ENCODE measurements around the gene MSANTD1. TPM values are rescaled to one million over a fixed set of nuclear protein-coding genes. Genes with fewer than 3 reads are reported as not detected.

MSANTD1 gene
- total RNA-seq, 1 experiment from 2014 or later: 0.04 TPM

DNA sequence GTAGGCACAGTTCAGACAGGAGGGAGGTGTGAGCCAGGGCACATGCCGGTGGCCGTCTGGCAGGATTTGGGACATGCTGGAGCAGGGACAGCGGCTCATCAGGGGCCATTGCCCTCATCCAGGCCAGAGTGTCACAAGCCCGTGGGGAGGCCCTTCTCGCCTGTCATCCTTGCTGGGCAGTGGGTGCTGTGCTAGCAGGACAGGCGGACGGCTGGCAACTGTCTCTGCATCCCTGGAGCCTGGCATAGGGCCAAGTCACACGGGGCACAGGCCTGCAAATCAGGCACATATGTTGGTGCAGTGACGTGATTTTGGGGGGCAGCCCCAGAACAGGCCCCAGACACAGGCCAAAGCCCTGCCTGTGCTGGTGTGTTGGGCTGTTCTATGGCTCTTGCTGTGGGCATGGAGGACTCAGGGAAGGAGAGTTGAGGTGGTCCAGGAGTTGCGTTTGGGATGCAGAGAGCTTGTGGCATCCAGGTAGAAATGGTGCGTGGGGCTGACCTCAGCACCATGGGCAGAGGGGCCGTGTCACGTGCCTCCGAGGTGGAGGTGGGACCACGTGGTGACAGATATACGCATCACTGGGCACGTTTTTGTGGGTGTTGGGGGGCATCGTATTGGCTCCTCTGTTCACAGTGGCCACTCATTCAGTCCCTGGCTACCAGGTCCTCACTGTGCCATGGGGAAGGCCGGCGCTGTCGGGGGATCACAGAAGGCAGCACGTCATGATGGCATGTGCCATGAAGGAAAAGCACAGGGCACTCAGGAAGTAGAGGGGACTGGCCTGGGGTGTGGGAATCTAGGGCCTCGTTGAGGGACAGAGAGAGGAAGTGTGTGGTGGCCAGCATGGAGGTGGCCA is 14.6 kb upstream of the MSANTD1 start:
- no peak for DNase-seq
- Histone ChIP-seq H3K27ac (no peak overlapping the region), H3K9me3 (replicated peaks) (no peaks in the 10 kb centered on the region), H3K36me3 (peaks cover 19% of the 10 kb centered on the region), H3K4me1 (no peaks in the 10 kb centered on the region), H3K27me3 (no peaks in the 10 kb centered on the region), H3K4me3 (no peak overlapping the region)

GRCh38 chr4:3235030-3235345 is 14.0 kb upstream of the MSANTD1 start:
- H3K4me3 ChIP-seq: no peak overlapping the region
- no peaks in the 10 kb centered on the region for H3K27me3 ChIP-seq
- H3K36me3 ChIP-seq: peaks cover 17% of the 10 kb centered on the region
- DNase-seq: no peak
- no peak overlapping the region for H3K27ac ChIP-seq
- no peaks in the 10 kb centered on the region for H3K4me1 ChIP-seq
- H3K9me3 ChIP-seq (replicated peaks): no peaks in the 10 kb centered on the region

- H3K36me3 ChIP-seq: peaks cover 20% of the 10 kb centered on the region
- no peaks in the 10 kb centered on the region for H3K9me3 ChIP-seq (replicated peaks)
- no peaks in the 10 kb centered on the region for H3K4me1 ChIP-seq
- no peak overlapping the region for H3K27ac ChIP-seq
- no peak for DNase-seq
- no peaks in the 10 kb centered on the region for H3K27me3 ChIP-seq
- H3K4me3 ChIP-seq: no peak overlapping the region
Observed at GRCh38 chr4:3235581-3235980, 13.4 kb upstream of the MSANTD1 start.

- peaks cover 20% of the 10 kb centered on the region for H3K36me3 ChIP-seq
- DNase-seq: no peak
- no peaks in the 10 kb centered on the region for H3K4me1 ChIP-seq
Observed at GRCh38 chr4:3236326-3236878, 12.6 kb upstream of the MSANTD1 start.

GRCh38 chr4:3237266-3237665 is 11.7 kb upstream of the MSANTD1 start:
- no peak overlapping the region for H3K27ac ChIP-seq
- no peaks in the 10 kb centered on the region for H3K27me3 ChIP-seq
- H3K4me1 ChIP-seq: no peaks in the 10 kb centered on the region
- no peak overlapping the region for H3K4me3 ChIP-seq
- H3K9me3 ChIP-seq (replicated peaks): no peaks in the 10 kb centered on the region
- DNase-seq: no peak
- peaks cover 13% of the 10 kb centered on the region for H3K36me3 ChIP-seq

More at GRCh38 chr4:3236326-3236878, 12.6 kb upstream of the MSANTD1 start:
- Histone ChIP-seq H3K9me3 (replicated peaks) (no peaks in the 10 kb centered on the region), H3K4me3 (no peak overlapping the region), H3K27ac (no peak overlapping the region), H3K27me3 (no peaks in the 10 kb centered on the region)

DNA sequence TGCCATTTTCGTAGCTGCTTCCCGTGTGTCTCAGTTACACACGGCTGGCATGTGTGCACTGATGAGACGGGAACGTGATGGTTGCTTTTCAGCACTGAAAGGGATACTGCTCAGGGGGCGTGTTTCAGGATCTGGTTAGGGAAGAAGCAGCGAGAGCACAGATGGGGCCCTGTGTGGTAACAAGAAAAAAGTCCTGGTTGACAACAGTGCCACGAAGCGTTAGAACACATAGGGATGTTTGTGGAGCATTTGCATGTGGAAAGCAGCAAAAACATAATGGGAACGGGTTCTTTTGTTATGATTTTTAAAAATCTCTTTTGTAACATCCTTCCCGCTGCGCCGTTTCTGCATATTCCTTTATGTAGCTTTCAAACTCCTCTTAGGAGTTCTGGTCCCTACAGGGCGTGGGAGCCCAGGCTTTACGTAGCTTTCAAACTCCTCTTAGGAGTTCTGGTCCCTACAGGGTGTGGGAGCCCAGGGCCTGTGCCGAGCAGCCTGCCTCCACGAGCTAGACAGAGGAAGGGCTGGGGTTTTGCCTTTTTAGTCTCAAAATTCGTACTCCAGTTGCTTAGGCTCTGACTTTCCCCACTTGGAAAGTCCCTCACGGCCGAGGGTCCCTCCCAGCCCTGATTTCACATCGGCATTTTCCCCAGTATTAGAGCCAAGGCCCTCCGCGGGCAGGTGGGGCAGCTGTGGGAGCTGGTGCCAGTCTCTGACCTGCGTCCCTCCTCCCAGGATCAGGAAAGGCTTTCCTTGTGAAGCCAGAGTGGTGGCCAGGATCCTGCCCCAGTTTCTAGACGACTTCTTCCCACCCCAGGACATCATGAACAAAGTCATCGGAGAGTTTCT is 11.0 kb upstream of the MSANTD1 start:
- Histone ChIP-seq H3K9me3 (replicated peaks) (no peaks in the 10 kb centered on the region), H3K4me3 (no peak overlapping the region), H3K27me3 (no peaks in the 10 kb centered on the region), H3K36me3 (peaks cover 13% of the 10 kb centered on the region), H3K27ac (no peak overlapping the region), H3K4me1 (no peaks in the 10 kb centered on the region)
- no peak for DNase-seq

- peaks cover 13% of the 10 kb centered on the region for H3K36me3 ChIP-seq
- H3K4me3 ChIP-seq: no peak overlapping the region
- H3K27me3 ChIP-seq: no peaks in the 10 kb centered on the region
- no peaks in the 10 kb centered on the region for H3K9me3 ChIP-seq (replicated peaks)
- H3K4me1 ChIP-seq: no peaks in the 10 kb centered on the region
- DNase-seq: no peak
- H3K27ac ChIP-seq: no peak overlapping the region
Observed at GRCh38 chr4:3238721-3239120, 10.2 kb upstream of the MSANTD1 start.

- H3K27me3 ChIP-seq: no peaks in the 10 kb centered on the region
- no peak for DNase-seq
- peaks cover 13% of the 10 kb centered on the region for H3K36me3 ChIP-seq
- no peak overlapping the region for H3K4me3 ChIP-seq
- H3K4me1 ChIP-seq: no peaks in the 10 kb centered on the region
- no peaks in the 10 kb centered on the region for H3K9me3 ChIP-seq (replicated peaks)
- H3K27ac ChIP-seq: no peak overlapping the region
Observed at GRCh38 chr4:3239303-3239702, 9.7 kb upstream of the MSANTD1 start.

DNA sequence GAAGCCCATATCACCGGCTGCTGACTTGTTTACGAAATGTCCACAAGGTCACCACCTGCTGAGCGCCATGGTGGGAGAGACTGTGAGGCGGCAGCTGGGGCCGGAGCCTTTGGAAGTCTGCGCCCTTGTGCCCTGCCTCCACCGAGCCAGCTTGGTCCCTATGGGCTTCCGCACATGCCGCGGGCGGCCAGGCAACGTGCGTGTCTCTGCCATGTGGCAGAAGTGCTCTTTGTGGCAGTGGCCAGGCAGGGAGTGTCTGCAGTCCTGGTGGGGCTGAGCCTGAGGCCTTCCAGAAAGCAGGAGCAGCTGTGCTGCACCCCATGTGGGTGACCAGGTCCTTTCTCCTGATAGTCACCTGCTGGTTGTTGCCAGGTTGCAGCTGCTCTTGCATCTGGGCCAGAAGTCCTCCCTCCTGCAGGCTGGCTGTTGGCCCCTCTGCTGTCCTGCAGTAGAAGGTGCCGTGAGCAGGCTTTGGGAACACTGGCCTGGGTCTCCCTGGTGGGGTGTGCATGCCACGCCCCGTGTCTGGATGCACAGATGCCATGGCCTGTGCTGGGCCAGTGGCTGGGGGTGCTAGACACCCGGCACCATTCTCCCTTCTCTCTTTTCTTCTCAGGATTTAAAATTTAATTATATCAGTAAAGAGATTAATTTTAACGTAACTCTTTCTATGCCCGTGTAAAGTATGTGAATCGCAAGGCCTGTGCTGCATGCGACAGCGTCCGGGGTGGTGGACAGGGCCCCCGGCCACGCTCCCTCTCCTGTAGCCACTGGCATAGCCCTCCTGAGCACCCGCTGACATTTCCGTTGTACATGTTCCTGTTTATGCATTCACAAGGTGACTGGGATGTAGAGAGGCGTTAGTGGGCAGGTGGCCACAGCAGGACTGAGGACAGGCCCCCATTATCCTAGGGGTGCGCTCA is 8.7 kb upstream of the MSANTD1 start:
- no peaks in the 10 kb centered on the region for H3K4me1 ChIP-seq
- H3K4me3 ChIP-seq: no peak overlapping the region
- no peaks in the 10 kb centered on the region for H3K9me3 ChIP-seq (replicated peaks)
- DNase-seq: no peak
- peaks cover 13% of the 10 kb centered on the region for H3K36me3 ChIP-seq
- no peak overlapping the region for H3K27ac ChIP-seq
- no peaks in the 10 kb centered on the region for H3K27me3 ChIP-seq

DNA sequence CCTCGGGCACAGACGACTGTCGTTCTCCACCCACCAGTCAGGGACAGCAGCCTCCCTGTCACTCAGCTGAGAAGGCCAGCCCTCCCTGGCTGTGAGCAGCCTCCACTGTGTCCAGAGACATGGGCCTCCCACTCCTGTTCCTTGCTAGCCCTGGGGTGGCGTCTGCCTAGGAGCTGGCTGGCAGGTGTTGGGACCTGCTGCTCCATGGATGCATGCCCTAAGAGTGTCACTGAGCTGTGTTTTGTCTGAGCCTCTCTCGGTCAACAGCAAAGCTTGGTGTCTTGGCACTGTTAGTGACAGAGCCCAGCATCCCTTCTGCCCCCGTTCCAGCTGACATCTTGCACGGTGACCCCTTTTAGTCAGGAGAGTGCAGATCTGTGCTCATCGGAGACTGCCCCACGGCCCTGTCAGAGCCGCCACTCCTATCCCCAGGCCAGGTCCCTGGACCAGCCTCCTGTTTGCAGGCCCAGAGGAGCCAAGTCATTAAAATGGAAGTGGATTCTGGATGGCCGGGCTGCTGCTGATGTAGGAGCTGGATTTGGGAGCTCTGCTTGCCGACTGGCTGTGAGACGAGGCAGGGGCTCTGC is 7.9 kb upstream of the MSANTD1 start:
- DNase-seq: no peak
- H3K36me3 ChIP-seq: peaks cover 13% of the 10 kb centered on the region
- H3K27me3 ChIP-seq: no peaks in the 10 kb centered on the region
- H3K4me1 ChIP-seq: no peaks in the 10 kb centered on the region
- no peaks in the 10 kb centered on the region for H3K9me3 ChIP-seq (replicated peaks)
- H3K27ac ChIP-seq: no peak overlapping the region
- no peak overlapping the region for H3K4me3 ChIP-seq

DNA sequence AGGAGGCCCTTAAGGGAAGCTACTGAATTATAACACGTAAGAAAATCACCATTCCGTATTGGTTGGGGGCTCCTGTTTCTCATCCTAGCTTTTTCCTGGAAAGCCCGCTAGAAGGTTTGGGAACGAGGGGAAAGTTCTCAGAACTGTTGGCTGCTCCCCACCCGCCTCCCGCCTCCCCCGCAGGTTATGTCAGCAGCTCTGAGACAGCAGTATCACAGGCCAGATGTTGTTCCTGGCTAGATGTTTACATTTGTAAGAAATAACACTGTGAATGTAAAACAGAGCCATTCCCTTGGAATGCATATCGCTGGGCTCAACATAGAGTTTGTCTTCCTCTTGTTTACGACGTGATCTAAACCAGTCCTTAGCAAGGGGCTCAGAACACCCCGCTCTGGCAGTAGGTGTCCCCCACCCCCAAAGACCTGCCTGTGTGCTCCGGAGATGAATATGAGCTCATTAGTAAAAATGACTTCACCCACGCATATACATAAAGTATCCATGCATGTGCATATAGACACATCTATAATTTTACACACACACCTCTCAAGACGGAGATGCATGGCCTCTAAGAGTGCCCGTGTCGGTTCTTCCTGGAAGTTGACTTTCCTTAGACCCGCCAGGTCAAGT is 6.9 kb upstream of the MSANTD1 start:
- H3K4me1 ChIP-seq: no peaks in the 10 kb centered on the region
- no peaks in the 10 kb centered on the region for H3K27me3 ChIP-seq
- no peak overlapping the region for H3K27ac ChIP-seq
- DNase-seq: no peak
- H3K9me3 ChIP-seq (replicated peaks): no peaks in the 10 kb centered on the region
- no peak overlapping the region for H3K4me3 ChIP-seq
- H3K36me3 ChIP-seq: peaks cover 13% of the 10 kb centered on the region

- Histone ChIP-seq H3K27ac (no peak overlapping the region), H3K4me3 (no peak overlapping the region), H3K36me3 (peaks cover 13% of the 10 kb centered on the region), H3K4me1 (no peaks in the 10 kb centered on the region), H3K27me3 (no peaks in the 10 kb centered on the region), H3K9me3 (replicated peaks) (no peaks in the 10 kb centered on the region)
- no peak for DNase-seq
Observed at GRCh38 chr4:3243136-3243780, 5.7 kb upstream of the MSANTD1 start.

DNA sequence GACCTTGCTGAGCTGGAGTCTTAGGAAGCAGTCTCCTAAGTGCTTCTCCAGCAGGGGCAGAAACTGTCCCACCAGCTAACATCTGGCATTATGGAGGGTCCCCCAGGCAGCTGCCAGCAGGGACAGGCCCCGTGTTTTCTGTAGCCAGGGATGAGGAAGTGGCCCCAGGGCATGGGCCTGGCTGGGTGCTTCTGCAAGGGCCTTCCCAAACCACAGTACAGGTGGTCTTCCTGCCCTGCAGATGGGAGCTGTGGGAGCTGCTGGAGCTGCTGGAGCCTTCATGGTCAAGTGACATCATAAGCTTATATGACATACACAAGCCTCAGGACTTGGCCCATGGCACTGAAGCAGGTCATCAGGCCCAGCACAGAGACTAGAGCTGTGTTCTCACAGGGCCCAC is 5.0 kb upstream of the MSANTD1 start:
- H3K4me3 ChIP-seq: no peak overlapping the region
- DNase-seq: peak in 1 of 2 experiments; percentile 22
- H3K27ac ChIP-seq: no peak overlapping the region
- H3K36me3 ChIP-seq: peaks cover 13% of the 10 kb centered on the region
- H3K27me3 ChIP-seq: no peaks in the 10 kb centered on the region
- H3K4me1 ChIP-seq: no peaks in the 10 kb centered on the region
- no peaks in the 10 kb centered on the region for H3K9me3 ChIP-seq (replicated peaks)

All from SJCRH30 (cell line).